GDM1 (cell line): Measurements from ENCODE around the gene HOXA6.

Source experiments
- DNase-seq: peaks from one replicate; lab custom pipeline; 2025; lab: John Stamatoyannopoulos, UW

The HOXA6 gene

GRCh38 chr7:27121684-27122076, 25.9 kb downstream of the HOXA6 start:
- no peak for DNase-seq

GRCh38 chr7:27119412-27119911, 28.1 kb downstream of the HOXA6 start:
- DNase-seq = no peak

- no peak for DNase-seq
Observed at GRCh38 chr7:27118580-27118979, 29.0 kb downstream of the HOXA6 start.

- DNase-seq = no peak
Observed at GRCh38 chr7:27117887-27118491, 29.6 kb downstream of the HOXA6 start.

- no peak for DNase-seq
Observed at GRCh38 chr7:27116962-27117886, 30.4 kb downstream of the HOXA6 start.

GRCh38 chr7:27116031-27116961, 31.3 kb downstream of the HOXA6 start:
- DNase-seq = no peak

GRCh38 chr7:27115221-27116026, 32.1 kb downstream of the HOXA6 start:
- DNase-seq = no peak

GRCh38 chr7:27114881-27115220, 32.7 kb downstream of the HOXA6 start:
- DNase-seq = no peak

GRCh38 chr7:27113991-27114769, 33.4 kb downstream of the HOXA6 start:
- no peak for DNase-seq

GRCh38 chr7:27112955-27113949, 34.3 kb downstream of the HOXA6 start:
- no peak for DNase-seq

GRCh38 chr7:27112361-27112760, 35.2 kb downstream of the HOXA6 start:
- DNase-seq = no peak

GRCh38 chr7:27111751-27112277, 35.8 kb downstream of the HOXA6 start:
- no peak for DNase-seq

- no peak for DNase-seq
Observed at GRCh38 chr7:27111042-27111750, 36.4 kb downstream of the HOXA6 start.

- no peak for DNase-seq
Observed at GRCh38 chr7:27110186-27111031, 37.2 kb downstream of the HOXA6 start.

- DNase-seq = no peak
Observed at GRCh38 chr7:27109466-27110185, 37.9 kb downstream of the HOXA6 start.

- no peak for DNase-seq
Observed at GRCh38 chr7:27108390-27109127, 39.0 kb downstream of the HOXA6 start.
